ENCODE measurements around the gene ADAMTS18. TPM values are rescaled to one million over a fixed set of nuclear protein-coding genes. Genes with fewer than 3 reads are reported as not detected.

Gene ADAMTS18
- total and polyA plus RNA-seq, 2 donors (not counting 3 experiments of a cell fraction or from before 2014, with no cell fraction given), result 18.4 to 27.5 TPM

DNA sequence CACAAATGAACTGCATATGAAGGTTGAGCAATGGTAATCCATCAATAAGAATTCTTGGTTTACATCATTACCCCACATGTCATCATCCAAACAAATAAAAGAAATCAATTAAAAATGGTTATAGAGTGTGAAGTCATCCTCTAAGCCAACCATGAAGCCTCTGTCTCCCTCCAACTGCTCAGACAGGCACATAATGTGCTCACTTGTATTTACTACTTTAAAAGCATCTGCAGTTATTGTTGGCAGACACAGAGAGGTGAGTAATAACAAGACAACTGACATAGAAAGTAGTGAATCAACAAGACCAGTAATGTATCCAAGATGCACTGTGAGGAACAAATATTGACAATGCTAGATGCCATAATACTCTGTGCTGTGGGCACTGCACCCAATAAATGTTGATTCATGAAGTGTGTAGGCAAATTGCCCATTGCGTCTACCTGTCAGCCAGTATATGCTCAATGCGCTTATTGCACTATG is 20.0 kb downstream of the ADAMTS18 start:
- H3K4me3 ChIP-seq (replicated peaks in 1 of 3; ENCODE audit: insufficient read depth in 1 of 3, low read depth in 1 of 3, low read length in 3 of 3), result no peak overlapping the region
- FAIRE-seq, result no peak
- no TSS peak for BruUV-seq (replicated peaks)
- no peak overlapping the region for H3K4me2 ChIP-seq (ENCODE audit: insufficient read depth, low read length)
- DNase-seq (ENCODE audit: low read depth, low spot score), result no peak
- peaks cover 0 to 16% of the 10 kb centered on the region in 2 experiments for H3K36me3 ChIP-seq (ENCODE audit: control insufficient read depth in 2 of 2, extremely low read depth in 1 of 2, insufficient read depth in 2 of 2, low read length in 2 of 2)
- POLR2A ChIA-PET, result no interaction called here
- H3K4me1 ChIP-seq (ENCODE audit: control insufficient read depth, extremely low read depth, insufficient read depth, low read length), result no peaks in the 10 kb centered on the region
- no peaks in the 10 kb centered on the region for H3K27me3 ChIP-seq (ENCODE audit: control insufficient read depth in 2 of 2, insufficient read depth in 2 of 2, low read length in 2 of 2)
- H4K20me1 ChIP-seq (replicated peaks; ENCODE audit: control insufficient read depth, extremely low read depth, insufficient read depth, low read length), result no peaks in the 10 kb centered on the region
- CTCF ChIA-PET, result no interaction called here
- H3K9me1 ChIP-seq (replicated peaks; ENCODE audit: control insufficient read depth, extremely low read depth, insufficient read depth, low read length), result no peaks in the 10 kb centered on the region
- no peak for TF ChIP-seq GATA2 (IDR thresholded peaks at IDR 0.05; ENCODE audit: insufficient read depth, insufficient read length, low read depth, low read length)
- no peak overlapping the region for H3K27ac ChIP-seq (ENCODE audit: insufficient read depth, low read depth, low read length)
- H3K9ac ChIP-seq (replicated peaks; ENCODE audit: extremely low read depth, insufficient read depth, low read length), result no peak overlapping the region
- dilution Hi-C loops (cut with MboI; ENCODE audit: extremely low pct_ligation_motif_present, low sequenced_read_pairs) (no loop called here), intact Hi-C loops (cut with micrococcal nuclease) (no loop called here)
- H2AFZ ChIP-seq (ENCODE audit: low read depth, low read length), result no peak overlapping the region
- H3K9me3 ChIP-seq (replicated peaks; ENCODE audit: control insufficient read depth, insufficient read depth, low read length), result no peaks in the 10 kb centered on the region
- H3K79me2 ChIP-seq (ENCODE audit: control insufficient read depth, insufficient read depth, low read length), result peaks cover 8% of the 10 kb centered on the region

GRCh38 chr16:77410449-77410848 is 24.4 kb downstream of the ADAMTS18 start:
- no peaks in the 10 kb centered on the region for H3K9me1 ChIP-seq (replicated peaks; ENCODE audit: control insufficient read depth, extremely low read depth, insufficient read depth, low read length)
- peaks cover under 1% of the 10 kb centered on the region for H3K4me1 ChIP-seq (ENCODE audit: control insufficient read depth, extremely low read depth, insufficient read depth, low read length)
- no peak overlapping the region for H3K27ac ChIP-seq (ENCODE audit: insufficient read depth, low read depth, low read length)
- peaks cover 20% of the 10 kb centered on the region for H3K79me2 ChIP-seq (ENCODE audit: control insufficient read depth, insufficient read depth, low read length)
- no peak for TF ChIP-seq GATA2 (IDR thresholded peaks at IDR 0.05; ENCODE audit: insufficient read depth, insufficient read length, low read depth, low read length)
- no peak for TF ChIP-seq POLR2AphosphoS5 (IDR thresholded peaks at IDR 0.05; ENCODE audit: insufficient read depth, low read depth, low read length)
- TF ChIP-seq, protein P1, sequence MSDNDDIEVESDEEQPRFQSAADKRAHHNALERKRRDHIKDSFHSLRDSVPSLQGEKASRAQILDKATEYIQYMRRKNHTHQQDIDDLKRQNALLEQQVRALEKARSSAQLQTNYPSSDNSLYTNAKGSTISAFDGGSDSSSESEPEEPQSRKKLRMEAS (IDR thresholded peaks at IDR 0.05; ENCODE audit: insufficient read depth, insufficient read length), result no peak
- no peak for TF ChIP-seq JUN (IDR thresholded peaks at IDR 0.05; ENCODE audit: borderline replicate concordance, insufficient read depth, insufficient read length, low read depth)
- TF ChIP-seq POLR2A (IDR thresholded peaks at IDR 0.05; ENCODE audit: low read depth, low read length), result no peak
- H4K20me1 ChIP-seq (replicated peaks; ENCODE audit: control insufficient read depth, extremely low read depth, insufficient read depth, low read length), result no peaks in the 10 kb centered on the region
- dilution Hi-C loops (cut with MboI; ENCODE audit: extremely low pct_ligation_motif_present, low sequenced_read_pairs) (no loop called here), intact Hi-C loops (cut with micrococcal nuclease) (no loop called here)
- CTCF ChIA-PET, result no interaction called here
- H3K36me3 ChIP-seq (ENCODE audit: control insufficient read depth in 2 of 2, extremely low read depth in 1 of 2, insufficient read depth in 2 of 2, low read length in 2 of 2), result peaks cover 0 to 8% of the 10 kb centered on the region in 2 experiments
- H3K4me3 ChIP-seq (replicated peaks in 1 of 3; ENCODE audit: insufficient read depth in 1 of 3, low read depth in 1 of 3, low read length in 3 of 3), result no peak overlapping the region
- FAIRE-seq (no peak), DNase-seq (ENCODE audit: low read depth, low spot score) (no peak)
- no peaks in the 10 kb centered on the region for H3K27me3 ChIP-seq (ENCODE audit: control insufficient read depth in 2 of 2, insufficient read depth in 2 of 2, low read length in 2 of 2)
- H3K9me3 ChIP-seq (replicated peaks; ENCODE audit: control insufficient read depth, insufficient read depth, low read length), result no peaks in the 10 kb centered on the region
- BruUV-seq (replicated peaks), result no TSS peak
- no peak overlapping the region for H2AFZ ChIP-seq (ENCODE audit: low read depth, low read length)
- POLR2A ChIA-PET, result no interaction called here
- no peak overlapping the region for H3K4me2 ChIP-seq (ENCODE audit: insufficient read depth, low read length)
- H3K9ac ChIP-seq (replicated peaks; ENCODE audit: extremely low read depth, insufficient read depth, low read length), result no peak overlapping the region
